Immature natural killer cell (primary cell): ENCODE measurements around the gene ARHGEF37. TPM values are rescaled to one million over a fixed set of nuclear protein-coding genes. Genes with fewer than 3 reads are reported as not detected.

Source experiments
- DNase-seq, 3 donors: peaks; one replicate each; pipeline ENCODE4 v3.0.0; 2022; ENCODE audit warnings: mixed read lengths in 1 of 3
- H3K27ac Mint-ChIP-seq, 6 donors: one replicate each; pipeline ENCODE4 v1.8.0; 2020; ENCODE audit warnings: mixed read lengths in 6 of 6, mild to moderate bottlenecking in 5 of 6, inconsistent platforms in 4 of 6, moderate library complexity in 3 of 6
- H3K27me3 Mint-ChIP-seq, 3 donors: one replicate each; pipeline ENCODE4 v1.8.0; 2020 to 2021; ENCODE audit warnings: low read depth in 3 of 3, mild to moderate bottlenecking in 3 of 3, mixed read lengths in 3 of 3, moderate library complexity in 3 of 3, inconsistent platforms in 1 of 3
- H3K36me3 Mint-ChIP-seq, 3 donors: one replicate each; pipeline ENCODE4 v1.8.0; 2020; ENCODE audit warnings: mixed read lengths in 3 of 3, inconsistent platforms in 2 of 3, mild to moderate bottlenecking in 2 of 3
- H3K4me1 Mint-ChIP-seq, 2 donors: one replicate each; pipeline ENCODE4 v1.8.0; 2020; ENCODE audit warnings: inconsistent platforms in 2 of 2, mild to moderate bottlenecking in 2 of 2, mixed read lengths in 2 of 2, moderate library complexity in 1 of 2
- H3K4me3 Mint-ChIP-seq, 5 donors: one replicate each; pipeline ENCODE4 v1.8.0; 2020; ENCODE audit warnings: mild to moderate bottlenecking in 5 of 5, mixed read lengths in 5 of 5, inconsistent platforms in 3 of 5, moderate library complexity in 3 of 5
- H3K9me3 Mint-ChIP-seq, 6 donors: one replicate each; pipeline ENCODE4 v1.8.0; 2020; ENCODE audit warnings: mild to moderate bottlenecking in 6 of 6, mixed read lengths in 6 of 6, inconsistent platforms in 4 of 6, moderate library complexity in 3 of 6
- polyA plus RNA-seq, 3 donors: library from polyadenylated mRNA; unstranded; fragments of 300-500 nt; fragmentation: Illumina TruSeq; gene quantifications; one replicate each; pipeline ENCODE4 v1.2.3, GENCODE V29; 2021

The ARHGEF37 gene
- polyA plus RNA-seq, 3 donors from 2014 or later: 0.47 TPM; not detected in 2

GRCh38 chr5:149632311-149633251 is 51.3 kb downstream of the ARHGEF37 start:
- H3K4me3 Mint-ChIP-seq: no peak overlapping the region
- H3K27me3 Mint-ChIP-seq: peaks cover 2 to 4% (median 3%) of the 10 kb centered on the region in 3 donors
- no peaks in the 10 kb centered on the region for H3K9me3 Mint-ChIP-seq
- H3K27ac Mint-ChIP-seq: no peak overlapping the region
- DNase-seq: no peak
- H3K4me1 Mint-ChIP-seq: no peaks in the 10 kb centered on the region
- H3K36me3 Mint-ChIP-seq: no peaks in the 10 kb centered on the region

GRCh38 chr5:149633476-149634350 is 52.4 kb downstream of the ARHGEF37 start:
- H3K27ac Mint-ChIP-seq: no peak overlapping the region

GRCh38 chr5:149635394-149635793 is 54.1 kb downstream of the ARHGEF37 start:
- Mint-ChIP-seq H3K4me1 (no peaks in the 10 kb centered on the region), H3K27me3 (peaks cover 0 to 4% (median 2%) of the 10 kb centered on the region in 3 donors), H3K9me3 (no peaks in the 10 kb centered on the region), H3K36me3 (no peaks in the 10 kb centered on the region), H3K27ac (no peak overlapping the region), H3K4me3 (no peak overlapping the region)
- no peak for DNase-seq

More at GRCh38 chr5:149633476-149634350, 52.4 kb downstream of the ARHGEF37 start:
- no peaks in the 10 kb centered on the region for H3K36me3 Mint-ChIP-seq
- DNase-seq: no peak
- H3K27me3 Mint-ChIP-seq: peaks cover 0 to 4% (median 2%) of the 10 kb centered on the region in 3 donors
- H3K4me3 Mint-ChIP-seq: no peak overlapping the region
- H3K9me3 Mint-ChIP-seq: no peaks in the 10 kb centered on the region
- no peaks in the 10 kb centered on the region for H3K4me1 Mint-ChIP-seq

GRCh38 chr5:149636191-149636860 is 55.0 kb downstream of the ARHGEF37 start:
- Mint-ChIP-seq H3K9me3 (no peaks in the 10 kb centered on the region), H3K4me1 (no peaks in the 10 kb centered on the region), H3K36me3 (no peaks in the 10 kb centered on the region), H3K4me3 (no peak overlapping the region), H3K27ac (no peak overlapping the region), H3K27me3 (peaks cover 0 to 4% (median 2%) of the 10 kb centered on the region in 3 donors)
- DNase-seq: no peak

- Mint-ChIP-seq H3K4me3 (no peak overlapping the region), H3K4me1 (no peaks in the 10 kb centered on the region)
Observed at GRCh38 chr5:149636861-149637246, 55.6 kb downstream of the ARHGEF37 start.

GRCh38 chr5:149638136-149638535 is 56.8 kb downstream of the ARHGEF37 start:
- no peaks in the 10 kb centered on the region for H3K9me3 Mint-ChIP-seq

More at GRCh38 chr5:149636861-149637246, 55.6 kb downstream of the ARHGEF37 start:
- no peak overlapping the region for H3K27ac Mint-ChIP-seq
- H3K36me3 Mint-ChIP-seq: no peaks in the 10 kb centered on the region
- peaks cover 0 to 4% (median 0%) of the 10 kb centered on the region in 3 donors for H3K27me3 Mint-ChIP-seq
- peak; percentile 33 to 59 (median 42) for DNase-seq
- no peaks in the 10 kb centered on the region for H3K9me3 Mint-ChIP-seq

GRCh38 chr5:149638546-149639241 is 57.4 kb downstream of the ARHGEF37 start:
- Mint-ChIP-seq H3K4me3 (no peak overlapping the region), H3K27me3 (peaks cover 0 to 7% (median 2%) of the 10 kb centered on the region in 3 donors), H3K36me3 (no peaks in the 10 kb centered on the region), H3K9me3 (no peaks in the 10 kb centered on the region), H3K4me1 (no peaks in the 10 kb centered on the region), H3K27ac (no peak overlapping the region)
- DNase-seq: no peak

More at GRCh38 chr5:149638136-149638535, 56.8 kb downstream of the ARHGEF37 start:
- no peak for DNase-seq
- H3K4me1 Mint-ChIP-seq: no peaks in the 10 kb centered on the region
- no peak overlapping the region for H3K27ac Mint-ChIP-seq
- no peaks in the 10 kb centered on the region for H3K36me3 Mint-ChIP-seq
- H3K4me3 Mint-ChIP-seq: no peak overlapping the region
- peaks cover 0 to 7% (median 2%) of the 10 kb centered on the region in 3 donors for H3K27me3 Mint-ChIP-seq

- Mint-ChIP-seq H3K4me1 (no peaks in the 10 kb centered on the region), H3K4me3 (no peak overlapping the region), H3K36me3 (no peaks in the 10 kb centered on the region), H3K27me3 (peaks cover 0 to 7% (median 2%) of the 10 kb centered on the region in 3 donors), H3K27ac (no peak overlapping the region), H3K9me3 (no peaks in the 10 kb centered on the region)
- DNase-seq: no peak
Observed at GRCh38 chr5:149639737-149640136, 58.4 kb downstream of the ARHGEF37 start.

- no peaks in the 10 kb centered on the region for H3K9me3 Mint-ChIP-seq
- H3K4me1 Mint-ChIP-seq: no peaks in the 10 kb centered on the region
- no peak for DNase-seq
- H3K4me3 Mint-ChIP-seq: no peak overlapping the region
- no peak overlapping the region for H3K27ac Mint-ChIP-seq
- H3K36me3 Mint-ChIP-seq: no peaks in the 10 kb centered on the region
- H3K27me3 Mint-ChIP-seq: peaks cover 0 to 5% (median 2%) of the 10 kb centered on the region in 3 donors
Observed at GRCh38 chr5:149640350-149640999, 59.2 kb downstream of the ARHGEF37 start.

- no peaks in the 10 kb centered on the region for H3K9me3 Mint-ChIP-seq
- no peaks in the 10 kb centered on the region for H3K36me3 Mint-ChIP-seq
- no peaks in the 10 kb centered on the region for H3K4me1 Mint-ChIP-seq
- H3K27me3 Mint-ChIP-seq: peaks cover 0 to 2% (median 2%) of the 10 kb centered on the region in 3 donors
- no peak for DNase-seq
- H3K4me3 Mint-ChIP-seq: no peak overlapping the region
- H3K27ac Mint-ChIP-seq: no peak overlapping the region
Observed at GRCh38 chr5:149641000-149641576, 59.8 kb downstream of the ARHGEF37 start.

- no peaks in the 10 kb centered on the region for H3K9me3 Mint-ChIP-seq
- no peak overlapping the region for H3K27ac Mint-ChIP-seq
- no peak for DNase-seq
- no peak overlapping the region for H3K4me3 Mint-ChIP-seq
- peaks cover 0 to 2% (median 2%) of the 10 kb centered on the region in 3 donors for H3K27me3 Mint-ChIP-seq
- no peaks in the 10 kb centered on the region for H3K4me1 Mint-ChIP-seq
- H3K36me3 Mint-ChIP-seq: no peaks in the 10 kb centered on the region
Observed at GRCh38 chr5:149641600-149641999, 60.3 kb downstream of the ARHGEF37 start.

- no peaks in the 10 kb centered on the region for H3K9me3 Mint-ChIP-seq
- H3K36me3 Mint-ChIP-seq: no peaks in the 10 kb centered on the region
- no peak overlapping the region for H3K27ac Mint-ChIP-seq
- H3K27me3 Mint-ChIP-seq: peaks cover 0 to 2% (median 2%) of the 10 kb centered on the region in 3 donors
- DNase-seq: no peak
- H3K4me3 Mint-ChIP-seq: no peak overlapping the region
- no peaks in the 10 kb centered on the region for H3K4me1 Mint-ChIP-seq
Observed at GRCh38 chr5:149643781-149644180, 62.5 kb downstream of the ARHGEF37 start.
